Astrocyte of the spinal cord (primary cell): ENCODE data around the gene ERBIN.
"Not testable (repeated sequence)": the region's sequence is repeated elsewhere in the genome, so short reads cannot be mapped to it uniquely, and the experiment has no call there.

Experiments
- DNase-seq: peaks from one replicate; pipeline ENCODE4 v3.0.0; 2011; ENCODE audit warnings: low read depth, low spot score
- H3K4me3 ChIP-seq: 2 replicates; pipeline ENCODE4 v1.5.1; 2011; ENCODE audit warnings: low read depth, mild to moderate bottlenecking, low read length, moderate library complexity
- CTCF ChIP-seq: IDR thresholded peaks from 2 replicates; pipeline ENCODE4 v1.5.1; 2012; ENCODE audit warnings: low read depth, mild to moderate bottlenecking, low read length, inconsistent platforms
- in situ Hi-C: cut with HindIII; loops from 2 replicates; pipeline ENCODE4 v1.10.0; 2017; ENCODE audit warnings: low sequenced_read_pairs

Gene ERBIN

GRCh38 chr5:65970481-65971367 is 44.3 kb downstream of the ERBIN start:
- DNase-seq = no peak
- no peak for TF ChIP-seq CTCF
- no peak overlapping the region for H3K4me3 ChIP-seq
- in situ Hi-C loops = no loop called here

GRCh38 chr5:65971643-65972042 is 45.3 kb downstream of the ERBIN start:
- no peak for TF ChIP-seq CTCF

GRCh38 chr5:65972896-65973295 is 46.5 kb downstream of the ERBIN start:
- in situ Hi-C loops, DNase-seq, H3K4me3 ChIP-seq: not testable (repeated sequence)

More at GRCh38 chr5:65971643-65972042, 45.3 kb downstream of the ERBIN start:
- in situ Hi-C loops = no loop called here
- H3K4me3 ChIP-seq = no peak overlapping the region
- no peak for DNase-seq

GRCh38 chr5:65978251-65978650 is 51.9 kb downstream of the ERBIN start:
- in situ Hi-C loops = no loop called here
- no peak for DNase-seq
- TF ChIP-seq CTCF = no peak
- H3K4me3 ChIP-seq = no peak overlapping the region

GRCh38 chr5:65981548-65981947 is 55.2 kb downstream of the ERBIN start:
- in situ Hi-C loops = no loop called here
- no peak for TF ChIP-seq CTCF
- DNase-seq = no peak
- H3K4me3 ChIP-seq = no peak overlapping the region

- in situ Hi-C loops = no loop called here
- no peak for TF ChIP-seq CTCF
- no peak for DNase-seq
- H3K4me3 ChIP-seq = no peak overlapping the region
Measured at GRCh38 chr5:65981969-65982619, 55.7 kb downstream of the ERBIN start.

GRCh38 chr5:65982635-65983034 is 56.3 kb downstream of the ERBIN start:
- no peak for TF ChIP-seq CTCF
- DNase-seq = no peak
- H3K4me3 ChIP-seq = no peak overlapping the region
- in situ Hi-C loops = no loop called here
